ENCODE measurements around the gene LIMCH1.
"Not testable (repeated sequence)": the region's sequence is repeated elsewhere in the genome, so short reads cannot be mapped to it uniquely, and the experiment has no call there.

The LIMCH1 gene

DNA sequence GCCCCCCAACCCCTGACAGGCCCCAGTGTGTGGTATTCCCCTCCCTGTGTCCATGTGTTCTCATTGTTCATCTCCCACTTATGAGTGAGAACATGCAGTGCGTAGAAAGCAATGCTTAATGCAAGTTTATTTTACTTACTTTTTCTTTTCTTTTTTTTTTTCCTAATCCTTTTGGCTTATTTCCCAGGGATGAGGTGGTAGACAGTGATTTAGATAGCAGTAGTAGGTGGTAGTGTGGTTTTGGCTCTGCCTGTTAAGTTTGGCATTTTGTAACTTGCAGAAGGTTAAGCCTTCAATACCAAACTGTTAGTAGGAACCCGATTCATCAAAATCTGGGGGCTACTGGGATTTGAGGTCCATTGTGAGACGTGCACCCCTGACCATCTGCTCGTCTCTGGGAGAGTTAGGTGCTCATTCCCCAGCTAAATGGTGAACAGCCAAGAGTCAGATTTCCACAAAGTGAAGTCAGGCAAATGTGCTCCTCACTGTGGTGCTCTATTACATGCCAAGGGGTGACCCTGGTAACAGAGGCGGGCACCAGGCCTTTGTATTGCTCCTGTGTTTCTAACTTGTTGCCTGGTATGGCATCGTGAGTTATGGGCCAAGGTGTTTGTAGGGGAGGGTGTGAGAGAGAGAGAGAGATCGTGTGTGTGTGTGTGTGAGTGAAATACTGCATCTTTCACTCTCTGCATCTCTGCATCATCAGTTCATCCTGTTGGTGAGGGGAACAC is 140.3 kb downstream of the LIMCH1 start:
- no peak for DNase-seq (ENCODE audit: low spot score)

DNA sequence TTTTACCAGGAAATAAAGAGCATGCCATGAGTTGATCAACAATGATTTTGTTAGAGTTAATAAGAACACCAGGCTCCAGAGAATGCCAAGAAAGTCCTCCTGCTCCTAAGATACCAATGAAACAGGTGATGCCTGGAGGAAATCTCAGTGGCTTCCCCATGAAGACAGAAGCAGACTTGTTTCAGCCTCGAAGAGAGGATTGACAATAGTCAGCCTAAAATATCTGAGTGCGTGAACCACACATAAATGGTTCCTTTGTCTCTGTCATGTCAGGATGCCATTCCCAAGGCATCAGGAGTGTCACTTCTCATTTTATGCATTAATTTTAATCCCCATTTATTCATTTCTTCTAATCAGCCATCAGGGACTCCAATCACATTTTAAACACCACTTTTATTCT is 141.0 kb downstream of the LIMCH1 start:
- DNase-seq (ENCODE audit: low spot score): no peak

DNA sequence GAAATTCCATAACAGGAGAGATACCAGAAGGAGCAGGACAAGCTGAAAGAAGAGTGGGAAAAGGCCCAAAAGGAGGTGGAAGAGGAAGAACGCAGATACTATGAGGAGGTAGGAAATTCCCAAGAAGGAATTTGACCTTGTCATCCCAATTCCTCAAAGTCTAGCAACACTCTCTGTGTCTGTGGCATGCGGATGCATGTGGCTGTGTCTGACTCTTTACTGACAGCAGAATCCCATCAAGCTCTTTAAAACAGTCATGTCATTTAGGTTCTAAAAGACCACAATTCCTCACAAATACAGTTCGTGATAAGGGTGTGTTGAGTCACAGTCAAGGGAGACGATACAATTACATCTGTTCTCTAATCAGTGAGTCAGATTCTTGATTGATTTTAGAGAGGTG is 142.0 kb downstream of the LIMCH1 start:
- DNase-seq (ENCODE audit: low spot score): no peak

DNA sequence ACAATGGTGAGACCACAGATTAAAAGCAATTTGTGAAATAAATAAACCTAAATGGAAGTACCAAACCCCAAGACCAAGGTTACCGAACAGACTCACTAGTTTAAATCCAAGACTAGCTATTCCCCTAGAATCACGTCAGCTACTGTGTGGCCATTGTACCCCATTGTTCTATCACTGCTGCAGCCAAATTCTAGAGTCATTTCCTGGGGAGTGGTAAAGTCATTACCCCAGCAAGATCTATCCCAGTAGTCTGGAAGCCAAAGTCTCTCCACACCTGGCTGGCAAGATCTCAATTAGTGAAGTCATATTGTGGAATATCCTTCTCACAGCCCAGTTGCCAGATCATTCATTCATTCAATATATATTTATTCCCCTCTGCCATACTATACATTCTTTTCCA is 143.1 kb downstream of the LIMCH1 start:
- DNase-seq (ENCODE audit: low spot score): no peak

DNA sequence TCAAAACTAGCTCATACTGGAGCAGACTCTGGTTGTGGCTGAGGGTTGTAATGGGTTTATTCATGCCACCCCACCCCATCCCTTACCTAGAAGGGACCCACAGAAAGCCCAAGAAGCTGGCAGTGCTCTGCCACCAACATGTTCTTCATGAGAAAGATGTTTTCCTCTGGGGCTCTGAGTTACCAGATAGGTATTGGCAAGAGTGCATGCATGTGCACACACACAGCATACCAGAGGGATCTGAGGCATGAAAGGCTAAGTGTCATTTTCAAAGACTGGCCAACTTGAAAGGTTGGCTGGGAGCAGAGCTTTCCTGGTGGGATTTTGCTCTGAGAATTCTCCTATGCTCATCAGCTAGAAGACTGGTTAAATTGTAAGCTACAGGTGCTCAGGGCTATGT is 145.4 kb downstream of the LIMCH1 start:
- DNase-seq (ENCODE audit: low spot score): no peak

DNA sequence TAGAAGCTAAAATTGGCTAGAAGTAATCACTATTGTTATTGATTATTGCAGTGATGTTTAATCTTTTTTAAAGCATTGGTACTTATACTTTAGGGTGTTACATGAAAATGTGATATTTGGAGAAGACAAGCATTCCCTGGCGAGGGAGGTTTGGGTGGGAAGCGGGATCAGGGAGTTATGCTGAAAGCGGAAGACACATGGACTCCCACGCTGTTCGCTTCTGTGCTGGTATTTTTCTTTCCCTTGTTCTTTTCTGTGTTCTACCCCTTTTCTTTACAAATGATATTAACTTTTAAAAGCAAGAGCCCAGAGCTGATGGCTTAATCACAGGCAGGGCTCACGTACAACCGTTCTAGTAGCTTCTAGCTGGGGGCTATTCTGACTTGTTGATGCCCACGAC is 148.9 kb downstream of the LIMCH1 start:
- DNase-seq (ENCODE audit: low spot score): no peak

DNA sequence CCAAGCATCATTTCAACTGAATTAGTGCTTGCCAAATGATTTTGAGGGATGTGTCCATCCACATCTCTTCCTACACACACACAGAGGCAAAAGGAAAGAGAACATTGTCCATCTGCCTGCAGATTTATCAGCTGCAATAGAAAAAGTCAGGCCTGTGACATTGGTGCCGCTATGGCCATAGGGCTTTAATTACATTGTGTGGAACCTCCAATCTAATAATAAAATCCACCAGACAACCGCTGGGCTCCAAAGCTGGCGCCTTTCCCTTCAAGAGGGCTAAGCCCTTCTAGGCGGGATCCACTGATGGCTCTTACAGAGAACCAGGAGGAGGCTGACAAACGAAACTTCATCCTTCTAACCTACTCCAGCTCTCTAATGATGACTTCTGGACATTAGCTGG is 150.0 kb downstream of the LIMCH1 start:
- no peak for DNase-seq (ENCODE audit: low spot score)

DNA sequence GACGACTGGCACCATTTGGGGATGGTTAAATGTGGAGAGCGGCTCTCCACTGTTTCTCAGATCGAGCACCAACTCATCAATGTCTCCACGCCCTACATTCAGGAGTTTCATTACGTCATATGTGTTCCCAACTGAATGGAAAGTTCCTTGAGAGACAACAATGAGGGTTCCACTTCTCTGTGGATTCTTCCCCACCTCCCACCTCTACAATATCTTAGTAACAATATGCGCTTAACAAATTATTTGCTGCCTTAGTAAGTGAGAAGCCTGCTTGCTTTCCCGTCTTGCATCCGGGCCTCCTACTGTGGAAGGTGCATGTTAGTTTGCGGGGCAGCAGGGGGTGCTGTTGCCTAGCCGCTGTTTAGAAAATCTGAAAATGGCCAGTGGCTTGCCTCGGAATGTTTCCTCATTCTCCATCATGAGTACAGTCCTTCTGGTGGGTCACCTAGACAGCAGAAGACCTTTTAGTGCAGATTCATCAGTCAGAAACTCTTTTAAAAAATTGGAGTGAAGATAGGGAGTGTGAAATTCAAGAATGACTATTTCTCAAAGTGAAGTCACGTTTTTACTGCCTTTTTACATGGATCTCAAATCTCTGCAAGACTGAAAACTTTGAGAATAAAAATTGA is 154.9 kb downstream of the LIMCH1 start:
- peak; percentile 58 for DNase-seq (ENCODE audit: low spot score)

DNA sequence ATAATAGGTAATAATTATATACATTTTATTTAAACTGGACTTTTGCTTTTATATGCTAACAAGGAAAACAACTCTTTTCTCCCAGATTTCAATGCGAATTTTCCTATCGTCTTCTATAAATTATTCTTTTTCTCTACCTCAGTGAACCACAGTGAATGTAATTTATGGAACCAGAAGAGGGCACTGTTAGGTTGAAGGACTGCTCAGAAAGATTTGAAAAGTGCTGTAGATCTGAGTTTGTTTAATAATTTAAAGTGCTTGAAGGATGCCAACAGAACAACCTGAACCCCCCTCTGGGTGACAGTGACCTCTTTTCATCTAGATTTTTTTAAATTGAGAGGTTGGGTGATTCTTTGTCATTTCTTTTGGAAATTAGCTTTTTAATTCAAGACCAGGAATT is 155.7 kb downstream of the LIMCH1 start:
- DNase-seq (ENCODE audit: low spot score): peak; percentile 38

DNA sequence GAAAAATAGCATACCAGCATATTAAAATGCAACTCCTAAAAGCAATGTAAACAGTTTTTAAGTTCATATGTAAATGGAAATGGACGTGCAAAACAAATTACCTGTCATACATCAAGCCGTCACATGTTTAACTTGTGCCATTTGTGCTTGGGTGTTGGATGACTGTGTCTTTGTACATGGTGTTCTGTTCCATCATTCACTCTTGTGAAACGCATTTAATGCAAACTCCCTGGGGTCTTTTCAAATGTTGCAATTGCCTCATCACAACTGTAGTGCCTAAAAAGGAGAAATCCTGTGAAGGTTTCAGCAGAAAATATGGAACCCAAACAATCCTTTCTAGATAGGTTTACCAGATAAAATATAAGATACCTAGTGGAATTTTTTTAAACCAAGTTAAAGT is 158.2 kb downstream of the LIMCH1 start:
- no peak for DNase-seq (ENCODE audit: low spot score)

DNA sequence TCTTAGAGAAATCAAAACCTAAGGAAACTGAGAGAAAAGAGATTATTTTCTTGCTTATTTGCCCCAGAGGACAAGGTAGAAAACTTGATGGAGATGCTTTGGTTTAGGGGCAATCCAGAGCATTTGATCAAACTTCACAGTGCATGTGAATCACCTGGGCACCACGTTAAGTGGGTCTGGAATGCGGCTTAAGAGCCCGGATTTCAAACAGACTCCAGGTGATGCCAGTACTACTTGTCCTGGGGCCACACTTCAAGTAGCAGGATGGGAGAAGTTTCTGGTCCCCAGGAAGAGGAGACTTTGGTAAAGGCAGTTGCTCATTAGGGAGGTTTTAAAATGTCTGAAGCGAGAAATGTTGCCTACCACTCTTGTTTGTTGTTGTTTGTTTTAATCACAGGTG is 158.8 kb downstream of the LIMCH1 start:
- no peak for DNase-seq (ENCODE audit: low spot score)

DNA sequence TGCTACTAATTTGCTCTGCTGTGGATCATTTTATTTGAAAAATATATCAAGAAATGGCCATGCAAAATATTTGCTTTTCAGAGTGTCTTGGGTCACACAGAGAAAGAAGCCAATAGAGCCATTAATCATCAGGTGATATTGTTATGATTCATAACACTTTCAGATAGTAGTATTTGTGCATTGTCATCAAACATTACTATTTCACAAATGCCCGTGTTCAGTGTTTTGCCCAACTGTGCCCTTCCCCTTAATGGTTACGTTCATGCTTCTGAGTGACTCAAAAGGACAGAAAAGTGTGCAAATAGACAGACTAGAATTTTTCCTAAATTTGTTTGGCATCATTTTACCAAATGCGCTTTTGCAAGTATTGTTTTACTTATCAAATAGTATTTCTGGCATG is 164.0 kb downstream of the LIMCH1 start:
- DNase-seq (ENCODE audit: low spot score): no peak

DNA sequence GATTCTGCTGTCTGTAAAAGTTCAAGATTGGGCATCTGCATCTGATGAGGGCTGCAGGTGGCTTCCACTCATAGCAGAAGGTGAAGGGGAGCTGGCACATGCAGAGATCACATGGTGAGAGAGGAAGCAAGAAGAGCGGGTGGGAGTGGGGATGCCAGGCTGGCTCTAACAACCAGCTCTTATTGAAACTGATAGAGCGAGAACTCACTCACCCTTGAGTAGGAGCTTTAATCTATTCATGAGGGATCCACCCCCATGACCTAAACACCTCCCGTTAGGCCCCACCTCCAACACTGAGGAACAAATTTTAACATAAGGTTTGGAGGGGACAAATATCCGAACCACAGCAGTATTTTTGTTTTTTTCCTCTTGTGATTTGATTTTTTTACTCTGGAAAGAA is 164.8 kb downstream of the LIMCH1 start:
- no peak for DNase-seq (ENCODE audit: low spot score)

DNA sequence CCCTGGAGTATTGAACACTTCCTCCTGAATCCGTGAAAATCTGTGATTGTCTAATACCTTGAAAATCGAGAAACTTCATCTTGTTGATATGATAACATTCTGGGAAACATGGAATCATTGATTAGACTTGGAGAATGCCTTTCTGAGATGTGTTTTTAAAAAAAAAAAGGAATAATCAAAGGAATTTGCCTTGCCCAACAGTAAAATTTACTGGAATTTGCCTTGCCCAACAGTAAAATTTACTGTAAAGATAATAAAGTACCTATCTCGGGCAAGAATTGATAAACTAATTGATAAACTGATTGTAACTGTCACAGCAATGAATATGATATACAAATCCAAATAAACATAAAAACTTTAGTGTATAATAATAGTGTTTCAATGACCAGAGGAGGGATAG is 165.8 kb downstream of the LIMCH1 start:
- DNase-seq (ENCODE audit: low spot score): no peak

DNA sequence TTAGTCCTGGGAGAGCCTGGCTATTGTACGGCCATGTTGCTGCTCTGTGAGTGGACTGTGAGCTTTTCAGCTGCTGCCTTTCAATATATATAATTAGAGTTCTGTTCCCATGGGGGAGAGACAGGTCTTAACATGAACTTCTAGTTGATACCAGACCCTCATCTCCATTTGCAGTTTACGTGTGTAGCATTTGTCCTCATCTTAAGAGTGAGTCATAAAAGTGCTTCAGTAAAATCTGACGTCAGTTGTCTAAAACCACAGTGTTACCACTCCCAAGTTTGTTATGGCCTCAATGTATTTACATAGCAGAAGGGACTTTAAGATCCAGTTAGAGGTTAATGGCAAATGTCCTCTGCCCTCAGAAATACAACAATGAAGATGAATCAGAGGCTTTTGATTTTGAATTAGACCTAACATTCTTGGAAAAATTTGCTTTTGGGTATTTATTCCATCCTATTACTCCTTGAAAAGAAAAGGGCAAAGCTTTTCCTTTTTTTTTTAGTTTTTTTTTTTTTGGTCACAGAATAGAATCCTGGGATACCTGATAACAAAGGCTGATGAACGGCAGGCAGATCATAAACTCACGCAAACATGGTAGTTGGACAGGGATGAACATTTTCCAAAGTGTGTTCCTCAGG is 172.0 kb downstream of the LIMCH1 start:
- peak; percentile 73 for DNase-seq (ENCODE audit: low spot score)

DNA sequence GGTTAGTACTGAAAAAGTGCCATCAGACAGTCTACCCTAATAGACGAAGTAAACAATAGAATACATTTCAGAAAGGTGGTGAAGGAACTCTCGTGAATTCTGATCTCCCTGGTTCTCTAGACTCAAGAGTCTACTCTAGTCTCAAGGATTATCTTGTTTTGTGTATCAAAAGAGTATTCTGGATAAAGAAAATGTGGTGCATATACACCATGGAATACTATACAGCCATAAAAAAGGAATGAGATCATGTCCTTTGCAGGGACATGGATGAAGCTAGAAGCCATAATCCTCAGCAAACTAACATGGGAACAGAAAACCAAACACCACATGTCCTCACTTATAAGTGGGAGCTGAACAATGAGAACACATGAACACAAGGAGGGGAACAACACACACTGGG is 173.7 kb downstream of the LIMCH1 start:
- not testable (repeated sequence) for DNase-seq (ENCODE audit: low spot score)

DNA sequence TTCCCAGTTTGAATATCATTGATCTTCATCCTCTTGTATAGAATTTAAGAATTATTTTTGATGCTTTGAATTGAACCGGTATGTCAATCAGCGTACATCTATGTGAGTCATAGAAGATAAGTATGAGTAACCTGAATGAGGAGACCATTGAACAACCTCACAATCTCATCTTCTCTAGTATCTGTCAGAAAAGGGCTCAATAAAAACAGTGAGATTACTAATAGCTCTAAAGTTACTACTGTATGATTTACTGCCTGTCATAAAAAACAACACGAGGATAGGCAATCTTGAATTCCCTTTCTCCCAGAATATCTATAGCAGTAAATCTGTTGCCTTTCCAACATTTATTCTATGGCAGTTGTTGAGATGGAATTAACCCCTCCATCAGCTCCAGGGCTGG is 174.5 kb downstream of the LIMCH1 start:
- DNase-seq (ENCODE audit: low spot score): no peak

DNA sequence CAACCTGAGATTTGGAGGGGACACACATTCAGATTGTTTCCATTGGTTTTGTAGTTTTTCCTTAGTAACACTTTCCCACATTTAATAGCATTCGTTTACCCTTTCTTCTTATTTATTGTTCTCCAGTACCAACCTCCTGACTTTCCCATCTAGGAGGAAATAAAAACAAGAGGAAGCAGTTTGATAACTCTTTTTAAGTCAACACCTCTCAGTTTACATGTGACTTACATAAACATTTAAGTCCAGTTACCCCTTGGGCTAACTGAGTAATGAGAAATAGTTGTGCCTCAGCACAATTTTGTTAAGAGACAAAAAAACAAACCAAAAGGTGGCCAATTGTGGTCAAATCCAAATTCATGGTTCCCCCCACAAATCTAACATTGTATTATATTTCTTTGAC is 175.8 kb downstream of the LIMCH1 start:
- DNase-seq (ENCODE audit: low spot score): no peak

DNA sequence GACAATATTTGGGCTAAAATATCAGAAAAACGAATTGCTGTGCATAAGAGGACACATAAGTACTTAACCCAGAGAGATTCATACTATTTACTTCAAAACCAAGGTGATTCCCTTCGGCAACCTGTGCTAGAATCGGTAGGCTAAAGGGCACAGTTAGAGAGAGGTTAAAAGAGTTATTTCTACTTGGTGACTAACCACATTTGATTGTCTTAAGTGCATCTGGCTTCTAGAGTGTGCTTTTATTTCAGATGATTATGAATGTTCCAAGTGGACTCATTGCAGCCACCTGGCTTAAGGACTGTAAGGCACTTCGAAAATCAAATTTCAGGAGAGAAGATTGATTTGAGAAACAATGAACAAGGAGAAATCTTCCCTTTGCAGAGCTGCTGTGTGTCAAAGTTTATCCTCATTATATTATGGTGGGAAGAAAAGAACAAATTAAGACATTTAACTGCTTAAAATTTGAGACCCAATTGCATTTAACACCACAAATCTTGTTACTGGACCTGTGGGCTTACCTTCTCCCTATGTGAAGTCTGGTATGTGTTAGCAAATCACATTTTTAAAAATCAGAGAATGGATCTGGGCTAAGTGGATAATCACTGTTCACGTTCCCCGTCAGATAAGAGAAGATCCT is 176.5 kb downstream of the LIMCH1 start:
- no peak for DNase-seq (ENCODE audit: low spot score)

DNA sequence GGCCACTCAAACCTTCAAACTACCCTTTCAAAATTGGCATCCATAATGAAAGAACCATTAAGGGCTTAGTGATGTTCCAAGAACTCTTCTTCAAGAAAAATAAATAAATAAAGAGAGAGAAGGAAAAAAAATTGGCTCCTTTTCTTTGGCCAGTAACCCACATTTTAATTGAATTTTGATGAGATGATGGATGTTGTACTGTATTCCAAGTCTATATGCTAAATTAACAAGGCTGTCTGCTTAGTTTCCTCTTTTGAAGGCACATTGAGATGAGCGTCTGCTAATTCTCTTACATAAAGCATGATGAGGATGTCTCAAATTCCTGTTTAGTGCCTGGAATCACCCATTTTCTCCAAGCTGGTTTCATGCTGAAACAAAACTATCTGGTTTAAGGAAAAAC is 177.2 kb downstream of the LIMCH1 start:
- DNase-seq (ENCODE audit: low spot score): no peak

DNA sequence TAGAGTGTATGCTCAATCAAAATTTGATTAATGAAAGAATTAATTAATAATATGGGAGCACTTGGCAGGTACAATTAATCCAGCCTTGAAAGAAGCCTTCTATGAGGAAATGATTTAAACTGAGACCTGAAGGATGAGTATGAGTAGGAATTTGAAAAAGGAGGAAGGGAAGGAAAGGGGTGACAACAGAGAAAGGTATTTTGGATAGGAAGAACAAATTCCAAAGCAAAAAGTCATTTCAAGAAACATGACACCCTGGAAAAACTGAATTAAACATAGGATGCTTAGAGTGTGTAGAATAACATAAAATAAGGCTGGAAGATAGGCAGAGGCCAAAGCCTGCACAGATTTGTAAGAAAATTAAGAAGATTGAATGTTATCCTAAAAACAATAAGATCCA is 180.9 kb downstream of the LIMCH1 start:
- no peak for DNase-seq (ENCODE audit: low spot score)

DNA sequence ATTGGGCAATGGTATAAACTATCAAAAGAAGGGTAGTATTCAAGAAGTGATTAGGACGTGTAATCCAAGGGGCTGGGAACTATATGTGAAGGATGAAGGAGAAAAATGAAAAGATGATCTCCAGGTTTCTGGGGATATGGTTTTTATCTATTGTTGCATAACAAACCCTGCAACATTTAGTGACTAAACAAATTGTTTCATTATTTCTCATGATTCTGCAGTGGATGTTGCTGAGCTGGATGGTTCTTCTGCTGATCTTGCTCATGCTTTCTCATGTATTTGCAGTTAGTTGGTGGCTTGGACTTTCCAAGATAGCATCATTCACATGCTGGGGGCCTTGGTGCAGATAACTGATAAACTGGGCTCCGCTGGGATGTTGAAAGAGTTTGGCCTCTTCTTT is 181.5 kb downstream of the LIMCH1 start:
- DNase-seq (ENCODE audit: low spot score): no peak

DNA sequence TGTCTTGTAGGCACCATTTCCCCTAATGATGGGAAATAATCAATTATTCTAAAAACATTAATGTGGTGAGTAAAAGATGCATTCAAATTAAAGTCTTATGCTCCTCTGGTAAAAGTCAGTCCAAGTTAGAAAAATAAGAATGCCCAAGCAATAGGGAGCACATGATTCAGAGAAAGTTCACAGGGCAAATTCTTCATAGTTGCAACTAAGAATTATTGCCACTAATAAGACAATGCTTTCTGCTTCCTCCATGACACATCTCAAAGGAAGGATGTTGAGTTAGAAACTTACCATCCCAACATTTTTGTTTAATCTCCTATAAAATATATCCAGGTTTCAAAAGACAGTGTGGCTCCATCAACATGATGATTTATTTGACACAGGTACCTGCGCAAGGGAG is 184.2 kb downstream of the LIMCH1 start:
- no peak for DNase-seq (ENCODE audit: low spot score)

Data from SW480 (cell line).